Liver (tissue), 9 donors: Measurements from ENCODE around the gene RARRES2. TPM values are rescaled to one million over a fixed set of nuclear protein-coding genes. Genes with fewer than 3 reads are reported as not detected.

Experiments
- DNase-seq: peaks from one replicate; pipeline ENCODE4 v3.0.0-alpha.2; 2017; ENCODE audit warnings: low spot score
- H3K27ac ChIP-seq, 2 donors: one replicate each; pipeline ENCODE4 v1.7.0; 2013; ENCODE audit warnings: inconsistent platforms in 2 of 2, low read length in 2 of 2, control low read depth in 1 of 2, low read depth in 1 of 2, mild to moderate bottlenecking in 1 of 2
- H3K27me3 ChIP-seq, 4 donors: one replicate each; pipeline versions ENCODE4 v1.6.1 to v1.7.0; 2013; ENCODE audit warnings: low read length in 3 of 4, inconsistent platforms in 1 of 4, mild to moderate bottlenecking in 1 of 4, moderate library complexity in 1 of 4; ENCODE audit not compliant: control insufficient read depth in 4 of 4, insufficient read depth in 4 of 4
- H3K36me3 ChIP-seq, 4 donors: one replicate each; pipeline versions ENCODE4 v1.6.1 to v1.7.0; 2013; ENCODE audit warnings: low read length in 3 of 4, mild to moderate bottlenecking in 3 of 4, low read depth in 1 of 4, moderate library complexity in 1 of 4; ENCODE audit not compliant: control insufficient read depth in 4 of 4, insufficient read depth in 3 of 4
- H3K4me1 ChIP-seq, 4 donors: one replicate each; pipeline versions ENCODE4 v1.6.1 to v1.7.0; 2013; ENCODE audit warnings: low read length in 3 of 4, mild to moderate bottlenecking in 3 of 4, moderate library complexity in 1 of 4; ENCODE audit not compliant: control insufficient read depth in 4 of 4, insufficient read depth in 4 of 4
- H3K4me3 ChIP-seq, 3 donors: one replicate each; pipeline versions ENCODE4 v1.6.1 to v1.7.0; 2013; ENCODE audit warnings: low read length in 3 of 3, control low read depth in 1 of 3, low read depth in 1 of 3, mild to moderate bottlenecking in 1 of 3
- H3K9ac ChIP-seq, 2 donors: one replicate each; pipeline ENCODE4 v1.7.0; 2013; ENCODE audit warnings: low read length in 2 of 2, mild to moderate bottlenecking in 2 of 2, moderate library complexity in 2 of 2, control low read depth in 1 of 2, low read depth in 1 of 2
- H3K9me3 ChIP-seq, 4 donors: one replicate each; pipeline versions ENCODE4 v1.6.1 to v1.7.0; 2013; ENCODE audit warnings: low read length in 3 of 4; ENCODE audit not compliant: control insufficient read depth in 4 of 4
- ATF3 ChIP-seq: IDR thresholded peaks from 2 replicates; pipeline ENCODE4 v1.6.1; 2016; ENCODE audit warnings: antibody characterized with exemption
- CTCF ChIP-seq: fragments of 150-350 bp; IDR thresholded peaks from 2 replicates; pipeline ENCODE4 v1.5.1; 2017; ENCODE audit warnings: improper control_type of control experiment, low read depth, low read length; ENCODE audit not compliant: missing input control
- EGR1 ChIP-seq, 2 donors: IDR thresholded peaks; 2 replicates each; pipeline ENCODE4 v1.6.1; 2016 to 2018; ENCODE audit warnings: antibody characterized with exemption in 2 of 2, low read depth in 2 of 2
- FOXA1 ChIP-seq: IDR thresholded peaks from 2 replicates; pipeline ENCODE4 v1.6.1; 2016; ENCODE audit warnings: antibody characterized with exemption
- FOXA2 ChIP-seq: IDR thresholded peaks from 2 replicates; pipeline ENCODE4 v1.6.1; 2016; ENCODE audit warnings: antibody characterized with exemption
- GABPA ChIP-seq, 2 donors: IDR thresholded peaks in 1 of 2; conservative IDR thresholded peaks in 1 of 2; 2 replicates each; pipeline ENCODE4 v1.6.1; 2016; ENCODE audit warnings: antibody characterized with exemption in 2 of 2, mild to moderate bottlenecking in 1 of 2, moderate library complexity in 1 of 2
- HNF4A ChIP-seq, 2 donors: conservative IDR thresholded peaks; 2 replicates each; pipeline ENCODE4 v1.6.1; 2016; ENCODE audit warnings: antibody characterized with exemption in 2 of 2, mild to moderate bottlenecking in 2 of 2
- HNF4G ChIP-seq: IDR thresholded peaks from 2 replicates; pipeline ENCODE4 v1.6.1; 2016; ENCODE audit warnings: antibody characterized with exemption
- JUND ChIP-seq, 2 donors: IDR thresholded peaks; 2 replicates each; pipeline ENCODE4 v1.6.1; 2016; ENCODE audit warnings: antibody characterized with exemption in 2 of 2
- RAD21 ChIP-seq, 2 donors: IDR thresholded peaks; 2 replicates each; pipeline ENCODE4 v1.6.1; 2016; ENCODE audit warnings: antibody characterized with exemption in 2 of 2, mild to moderate bottlenecking in 2 of 2
- SP1 ChIP-seq: IDR thresholded peaks from 2 replicates; pipeline ENCODE4 v1.6.1; 2018; ENCODE audit warnings: antibody characterized with exemption, mild to moderate bottlenecking
- TAF1 ChIP-seq: conservative IDR thresholded peaks from 2 replicates; pipeline ENCODE4 v1.6.1; 2016; ENCODE audit warnings: antibody characterized with exemption, mild to moderate bottlenecking
- ZBTB33 ChIP-seq: IDR thresholded peaks from 2 replicates; pipeline ENCODE4 v1.6.1; 2016; ENCODE audit warnings: antibody characterized with exemption
- WGBS: extraction: QIAGEN DNeasy Blood & Tissue Kit; methylation state at CpG from one replicate; pipeline ENCODE4 v1.1.7; 2013; 5-methylcytosine and 5-hydroxymethylcytosine counted together
- polyA plus RNA-seq, 2 donors: library from polyadenylated mRNA; stranded (reverse) in 1 of 2; unstranded in 1 of 2; fragments of 200-250 nt in 1 of 2; fragments of >200 nt in 1 of 2; fragmentation: Nextera tagmentation in 1 of 2; extraction: Ambion mirVana in 1 of 2; gene quantifications; one replicate each; pipeline versions ENCODE4 v1.2.1 to v1.2.3, GENCODE V29; 2013 to 2015
- total RNA-seq, 2 donors: library from RNA; depleted of rRNA; stranded (reverse); fragments of >200 nt; gene quantifications; one replicate each; pipeline ENCODE4 v1.2.3, GENCODE V29; 2014
- donor health status: healthy.
- donor health status: healthy.
- donor health status: healthy.
- donor health status: healthy.
- donor health status: healthy.

Gene RARRES2
- total and polyA plus RNA-seq, 4 donors, result 149 to 1,915 (median 842) TPM

- WGBS, result 92% methylated on average over 18 of the region's 18 CpGs
- Histone ChIP-seq H3K36me3 (no peaks in the 10 kb centered on the region), H3K27me3 (no peaks in the 10 kb centered on the region), H3K9me3 (no peaks in the 10 kb centered on the region), H3K4me3 (no peak overlapping the region), H3K4me1 (peaks cover 0 to under 1% (median 0%) of the 10 kb centered on the region in 4 donors), H3K27ac (no peak overlapping the region), H3K9ac (no peak overlapping the region)
- no peak for TF ChIP-seq ATF3
- TF ChIP-seq JUND (IDR thresholded peaks at IDR 0.05), result no peak
- TF ChIP-seq FOXA1, result no peak
- no peak for TF ChIP-seq HNF4G
- DNase-seq, result no peak
Observed at GRCh38 chr7:150361807-150362621, 20.6 kb upstream of the RARRES2 start.

GRCh38 chr7:150361402-150361801 is 20.0 kb upstream of the RARRES2 start:
- H3K36me3 ChIP-seq, result no peaks in the 10 kb centered on the region
- TF ChIP-seq HNF4A (conservative IDR thresholded peaks at IDR 0.05), result no peak
- no peak for TF ChIP-seq SP1
- no peak for TF ChIP-seq EGR1 (IDR thresholded peaks at IDR 0.05; ENCODE audit: low read depth in 2 of 2)
- TF ChIP-seq TAF1, result no peak
- TF ChIP-seq FOXA2, result no peak
- TF ChIP-seq HNF4G, result no peak
- 90% methylated on average over 7 of the region's 7 CpGs for WGBS
- H3K4me1 ChIP-seq, result peaks cover 0 to 4% (median 4%) of the 10 kb centered on the region in 4 donors
- no peak overlapping the region for H3K27ac ChIP-seq
- H3K9me3 ChIP-seq, result no peaks in the 10 kb centered on the region
- no peak overlapping the region for H3K9ac ChIP-seq
- H3K27me3 ChIP-seq, result no peaks in the 10 kb centered on the region
- no peak for DNase-seq
- H3K4me3 ChIP-seq, result no peak overlapping the region

- no peak for TF ChIP-seq SP1
- no peak for TF ChIP-seq RAD21 (IDR thresholded peaks at IDR 0.05)
- TF ChIP-seq ATF3, result no peak
- TF ChIP-seq HNF4G, result no peak
- no peak for TF ChIP-seq GABPA (IDR thresholded peaks at IDR 0.05 in 1 of 2, conservative IDR thresholded peaks at IDR 0.05 in 1 of 2)
- TF ChIP-seq CTCF, result no peak
- no peak for TF ChIP-seq ZBTB33
- H3K27me3 ChIP-seq, result no peaks in the 10 kb centered on the region
- 90% methylated on average over 5 of the region's 5 CpGs for WGBS
- H3K9me3 ChIP-seq, result no peaks in the 10 kb centered on the region
- peaks cover 0 to 13% (median 13%) of the 10 kb centered on the region in 4 donors for H3K4me1 ChIP-seq
- H3K4me3 ChIP-seq, result no peak overlapping the region
- H3K36me3 ChIP-seq, result no peaks in the 10 kb centered on the region
- DNase-seq, result no peak
- no peak overlapping the region for H3K9ac ChIP-seq
- no peak overlapping the region for H3K27ac ChIP-seq
Observed at GRCh38 chr7:150360363-150361058, 19.1 kb upstream of the RARRES2 start.
